Measurements from ENCODE around the gene CIAO3.

The CIAO3 gene

DNA sequence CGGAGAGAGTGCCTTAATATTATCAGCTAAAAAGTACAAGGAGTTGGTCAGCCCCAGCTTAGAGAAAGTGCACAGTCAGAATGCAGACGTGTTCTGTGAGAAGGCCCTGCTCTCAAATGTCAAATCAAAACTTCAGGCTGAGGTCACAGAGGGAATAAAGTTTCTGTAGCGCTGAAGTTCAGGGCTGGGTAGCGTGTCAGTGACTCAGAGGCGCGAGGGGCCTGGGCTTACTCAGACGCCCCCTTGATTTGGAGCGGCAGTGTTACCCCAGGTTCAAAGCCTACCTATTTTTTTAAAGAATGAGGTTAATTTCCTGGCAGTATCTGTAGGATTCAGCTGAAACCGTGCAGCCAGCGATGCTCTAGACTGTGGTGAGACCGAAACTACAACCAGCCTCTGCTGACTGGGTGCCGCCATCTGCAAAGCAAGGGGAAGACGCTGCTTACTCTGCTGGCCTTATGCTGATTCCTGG is 4.8 kb downstream of the CIAO3 start:
- no peak for DNase-seq (ENCODE audit: low read depth, low spot score)

GRCh38 chr16:734981-735881 is 5.6 kb downstream of the CIAO3 start:
- no peak for DNase-seq (ENCODE audit: low read depth, low spot score)

- DNase-seq (ENCODE audit: low read depth, low spot score) = no peak
Measured at GRCh38 chr16:734208-734980, 6.4 kb downstream of the CIAO3 start.

GRCh38 chr16:733382-734207 is 7.2 kb downstream of the CIAO3 start:
- no peak for DNase-seq (ENCODE audit: low read depth, low spot score)

- no peak for DNase-seq (ENCODE audit: low read depth, low spot score)
Measured at GRCh38 chr16:732936-733335, 7.9 kb downstream of the CIAO3 start.

GRCh38 chr16:732332-732731 is 8.5 kb downstream of the CIAO3 start:
- DNase-seq (ENCODE audit: low read depth, low spot score) = no peak

DNA sequence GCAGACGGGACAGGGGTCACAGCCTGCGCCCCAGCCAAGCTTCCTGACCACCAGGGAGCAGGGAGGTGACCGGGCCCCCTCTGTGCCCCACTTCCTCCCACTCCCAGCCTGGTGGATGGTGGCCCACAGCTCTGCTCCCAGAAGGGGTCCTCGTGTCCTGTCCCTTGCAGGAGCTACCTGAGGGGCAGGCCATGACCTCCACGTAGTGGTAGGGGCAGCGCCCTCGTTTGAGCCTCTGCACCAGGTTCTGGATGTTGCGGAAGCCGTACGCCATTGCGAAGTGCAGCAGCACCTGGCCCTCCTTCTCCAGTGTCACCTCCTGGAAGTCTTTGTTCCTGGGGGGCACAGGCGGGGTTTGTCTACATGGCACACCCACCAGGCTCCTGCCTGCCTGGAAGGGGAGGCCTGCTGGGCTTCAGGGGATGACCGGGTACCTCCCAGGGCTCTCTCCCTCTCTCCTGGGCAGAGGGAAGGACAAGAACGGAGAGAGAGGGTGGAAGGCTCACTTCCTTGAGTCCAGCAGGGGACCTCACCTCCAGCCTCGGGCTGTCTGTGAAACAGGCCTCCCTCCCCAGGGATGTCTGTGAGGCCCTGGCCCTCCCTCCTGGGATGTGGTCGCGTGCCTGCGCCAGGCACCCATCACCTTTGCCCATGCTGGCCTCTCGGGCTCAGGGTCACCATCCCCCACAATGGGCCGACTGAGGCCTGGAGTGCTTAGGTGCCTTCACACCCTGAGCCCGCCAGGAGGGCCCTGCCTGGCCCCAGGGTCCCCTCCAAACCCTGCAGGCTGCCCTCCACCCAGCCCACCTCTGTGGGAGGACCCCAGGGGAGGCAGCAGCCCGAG is 9.9 kb downstream of the CIAO3 start:
- DNase-seq (ENCODE audit: low read depth, low spot score) = no peak

DNA sequence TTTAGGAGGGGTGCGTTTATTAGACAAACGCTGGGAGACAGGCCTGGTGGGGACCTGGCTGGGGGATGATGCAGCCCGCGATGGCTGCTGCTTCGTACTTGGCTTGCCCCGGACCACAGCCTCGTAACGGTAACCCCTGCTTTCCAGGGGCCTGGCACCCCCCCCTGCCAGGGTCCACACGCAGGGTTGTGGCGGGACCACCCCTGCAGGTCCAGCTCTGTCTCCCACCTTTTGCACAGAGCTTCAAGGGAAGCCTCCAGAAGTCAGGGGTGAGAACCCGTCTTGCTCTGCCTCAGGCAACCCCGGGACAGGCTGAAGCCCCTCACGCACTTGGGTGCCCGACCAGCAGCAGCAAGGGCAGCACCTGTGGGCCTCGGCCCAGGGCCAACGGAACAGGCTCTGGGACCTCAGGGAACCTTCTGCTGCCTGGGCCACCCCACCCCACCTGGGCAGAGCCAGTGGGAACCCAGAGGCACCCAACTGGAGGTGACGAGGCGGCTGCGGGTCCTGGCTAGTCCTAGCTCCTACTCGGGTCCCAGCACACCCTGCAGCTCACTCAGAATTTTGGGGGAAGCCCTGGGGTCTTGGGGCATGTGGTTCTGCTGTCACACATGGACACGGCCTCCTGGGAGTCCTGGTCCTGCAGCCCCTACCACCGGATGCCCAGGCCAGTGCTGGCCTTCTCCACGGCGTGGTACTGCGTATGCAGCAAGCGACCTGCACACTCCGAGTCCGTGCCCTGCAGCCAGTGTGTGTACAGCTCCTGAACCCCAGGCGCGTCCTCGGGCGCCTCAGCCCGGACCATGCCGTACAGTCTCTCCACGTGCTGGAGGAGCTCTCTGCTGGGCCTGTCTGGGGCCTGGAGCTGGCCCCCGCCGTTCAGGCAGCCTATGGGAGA is 10.8 kb downstream of the CIAO3 start:
- DNase-seq (ENCODE audit: low read depth, low spot score) = no peak

DNA sequence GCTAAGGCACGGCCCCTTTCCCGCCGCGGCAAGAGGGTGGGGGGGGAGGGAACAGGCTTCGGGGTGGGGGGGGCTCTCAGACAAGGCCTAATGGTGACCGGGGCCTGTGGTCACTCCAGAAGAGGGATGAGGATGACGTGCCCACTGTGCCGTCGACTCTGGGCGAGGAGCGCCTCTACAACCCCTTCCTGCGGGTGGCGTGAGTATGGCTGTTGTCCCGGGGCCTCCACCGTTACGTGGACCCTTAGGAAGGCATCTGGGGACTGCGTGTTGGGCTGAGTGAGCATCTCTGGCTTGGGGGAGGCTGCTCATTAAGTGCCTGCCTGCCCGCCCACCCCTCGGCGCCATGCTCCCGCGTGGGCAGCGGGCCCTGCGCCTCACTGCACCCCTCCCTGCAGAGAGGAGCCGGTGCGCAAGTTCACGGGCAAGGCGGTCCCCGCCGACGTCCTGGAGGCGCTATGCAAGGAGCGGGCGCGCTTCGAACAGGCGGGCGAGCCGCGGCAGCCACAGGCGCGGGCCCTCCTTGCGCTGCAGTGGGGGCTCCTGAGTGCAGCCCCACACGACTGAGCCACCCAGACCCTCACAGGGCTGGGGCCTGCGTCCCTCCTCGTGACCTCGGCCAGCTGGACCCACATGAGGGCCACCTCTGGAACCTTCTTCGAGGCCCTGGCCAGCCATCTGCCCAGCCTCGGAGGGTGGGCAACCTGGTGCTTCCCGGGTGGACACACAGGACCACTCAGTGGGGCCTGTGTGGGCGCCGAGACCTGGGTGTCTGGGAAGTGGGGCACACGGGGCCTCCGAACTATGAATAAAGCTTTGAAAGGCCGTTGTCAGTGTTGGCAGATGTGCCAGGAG is 11.7 kb downstream of the CIAO3 start:
- DNase-seq (ENCODE audit: low read depth, low spot score) = no peak

- no peak for DNase-seq (ENCODE audit: low read depth, low spot score)
Measured at GRCh38 chr16:728131-728889, 12.5 kb downstream of the CIAO3 start.

GRCh38 chr16:727291-727977 is 13.4 kb downstream of the CIAO3 start:
- no peak for DNase-seq (ENCODE audit: low read depth, low spot score)

GRCh38 chr16:726438-727290 is 14.1 kb downstream of the CIAO3 start, which contains the start of the genes CCDC78 and HAGHL:
Gene CCDC78, minus strand, starts transcription at chr16:726443. Its CDS starts 76 bp downstream, at chr16:726367.
Gene HAGHL, plus strand, starts transcription at chr16:727106. Its CDS starts 404 bp downstream, at chr16:727510.
- no peak for DNase-seq (ENCODE audit: low read depth, low spot score)

DNA sequence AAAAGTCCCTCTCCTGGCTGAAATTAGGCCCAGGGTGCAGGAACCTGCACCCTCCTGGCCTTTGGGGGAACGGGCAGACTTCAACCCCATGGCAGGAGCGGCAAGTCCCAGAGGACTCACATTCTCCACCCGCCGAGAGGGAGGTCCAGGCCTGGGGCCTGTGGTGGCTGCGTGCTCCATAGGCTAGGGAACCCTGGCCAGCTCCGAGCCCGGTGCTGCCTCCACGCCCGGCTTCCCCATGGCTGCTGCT is 14.7 kb downstream of the CIAO3 start:
- no peak for DNase-seq (ENCODE audit: low read depth, low spot score)

GRCh38 chr16:725463-726187 is 15.2 kb downstream of the CIAO3 start:
- no peak for DNase-seq (ENCODE audit: low read depth, low spot score)

GRCh38 chr16:725041-725376 is 15.8 kb downstream of the CIAO3 start:
- no peak for DNase-seq (ENCODE audit: low read depth, low spot score)

All from activated CD4-positive, CD25-positive, alpha-beta regulatory T cell treated with anti-CD3 and anti-CD28 coated beads, Interleukin-2, amount 50 U/mL, for 16 hours (primary cell).